Stimulated activated CD8-positive, alpha-beta memory T cell treated with anti-CD3 and anti-CD28 coated beads, Interleukin-15, amount 100 ng/mL, for 4 hours (primary cell): ENCODE measurements around the gene CSHL1.
"Not testable (repeated sequence)": the region's sequence is repeated elsewhere in the genome, so short reads cannot be mapped to it uniquely, and the experiment has no call there.

Experiments
- DNase-seq, 2 donors: peaks; one replicate each; pipeline ENCODE4 v3.0.0-alpha.2; 2020; ENCODE audit warnings: low read depth in 2 of 2

CSHL1 gene

GRCh38 chr17:63940584-63940983, 29.5 kb upstream of the CSHL1 start:
- DNase-seq = no peak

- DNase-seq = no peak
Measured at GRCh38 chr17:63939884-63940283, 28.8 kb upstream of the CSHL1 start.

DNA sequence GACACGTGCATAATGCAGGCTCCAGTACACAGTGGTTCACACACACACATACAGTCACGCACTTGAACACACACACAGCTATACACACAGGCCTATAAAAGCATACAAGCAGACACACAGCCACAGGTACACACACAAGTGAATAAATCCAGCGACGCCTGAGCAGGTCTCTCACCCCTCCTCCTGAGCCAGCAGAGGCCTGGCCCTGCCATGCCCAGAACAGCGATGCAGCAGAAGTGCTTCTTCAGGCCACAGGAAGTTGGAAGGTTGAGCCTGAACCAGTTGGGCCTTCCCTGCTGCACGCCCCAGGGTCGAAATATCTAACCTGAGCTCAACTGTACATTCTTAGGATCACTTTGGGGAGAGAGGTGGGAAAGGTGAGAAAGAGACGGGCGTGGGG, 28.3 kb upstream of the CSHL1 start:
- DNase-seq = no peak

GRCh38 chr17:63937920-63938319, 26.9 kb upstream of the CSHL1 start:
- no peak for DNase-seq

GRCh38 chr17:63937319-63937718, 26.3 kb upstream of the CSHL1 start:
- no peak for DNase-seq

GRCh38 chr17:63934183-63935112, 23.4 kb upstream of the CSHL1 start:
- no peak for DNase-seq

DNA sequence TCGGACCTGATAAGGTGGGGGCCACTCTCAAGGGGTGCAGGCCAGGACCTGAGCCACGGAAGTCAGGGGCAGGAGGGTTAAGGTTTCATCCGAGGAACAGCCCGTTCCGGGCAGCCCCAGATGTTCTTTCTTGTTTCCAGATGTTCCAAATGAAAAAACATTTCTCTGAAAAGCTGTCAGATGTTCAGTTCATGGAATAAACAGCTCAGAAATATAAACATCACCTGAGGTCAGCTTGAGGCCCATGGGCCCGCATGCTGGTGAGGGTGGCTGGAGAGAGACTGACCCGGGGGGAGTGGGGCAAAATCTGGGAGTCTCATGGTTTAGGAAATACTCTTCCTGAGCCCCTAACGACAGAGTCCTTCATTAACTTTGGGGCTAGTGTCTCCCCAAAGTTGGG, 22.5 kb upstream of the CSHL1 start:
- no peak for DNase-seq

- DNase-seq = no peak
Measured at GRCh38 chr17:63932721-63933120, 21.7 kb upstream of the CSHL1 start.

GRCh38 chr17:63931981-63932561, 21.0 kb upstream of the CSHL1 start, which contains the start of gene CD79B:
CD79B (minus strand) TSS chr17:63932331; CDS start chr17:63932261, 70 bp downstream.
- no peak for DNase-seq

DNA sequence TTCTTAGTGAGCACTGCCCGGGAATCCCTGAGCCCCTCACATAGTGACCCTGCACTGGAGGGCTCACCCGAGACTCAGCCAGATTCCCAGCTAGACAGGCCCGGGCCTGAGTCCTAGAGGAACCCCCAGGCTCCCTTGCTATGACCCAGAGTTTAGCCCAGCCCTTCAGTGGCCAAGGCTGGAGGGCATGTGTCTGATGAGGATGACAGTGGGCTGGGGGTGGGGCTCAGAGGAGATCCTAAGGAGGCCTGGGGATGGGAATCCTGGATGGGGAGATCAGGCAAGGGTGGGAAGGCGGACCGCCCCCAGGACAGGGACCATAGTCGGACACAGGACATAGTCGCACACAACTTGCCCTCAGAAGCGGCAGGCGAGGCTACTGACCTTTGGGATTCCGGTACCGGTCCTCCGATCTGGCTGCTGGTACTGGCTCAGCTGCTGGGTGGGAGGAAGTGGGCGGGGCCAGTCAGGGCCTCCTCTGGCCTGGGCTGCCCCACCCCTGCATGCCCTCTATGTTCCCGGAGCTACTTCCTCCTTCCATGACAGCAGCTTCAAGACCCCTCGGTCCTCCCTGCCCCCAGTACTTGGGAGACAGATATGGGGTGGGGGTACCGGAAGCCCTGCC, 20.0 kb upstream of the CSHL1 start:
- no peak for DNase-seq

GRCh38 chr17:63929860-63930766, 19.1 kb upstream of the CSHL1 start:
- DNase-seq = no peak

- DNase-seq = no peak
Measured at GRCh38 chr17:63928966-63929695, 18.1 kb upstream of the CSHL1 start.

GRCh38 chr17:63928172-63928666, 17.2 kb upstream of the CSHL1 start:
- DNase-seq = no peak

- no peak for DNase-seq
Measured at GRCh38 chr17:63927464-63928171, 16.6 kb upstream of the CSHL1 start.

DNA sequence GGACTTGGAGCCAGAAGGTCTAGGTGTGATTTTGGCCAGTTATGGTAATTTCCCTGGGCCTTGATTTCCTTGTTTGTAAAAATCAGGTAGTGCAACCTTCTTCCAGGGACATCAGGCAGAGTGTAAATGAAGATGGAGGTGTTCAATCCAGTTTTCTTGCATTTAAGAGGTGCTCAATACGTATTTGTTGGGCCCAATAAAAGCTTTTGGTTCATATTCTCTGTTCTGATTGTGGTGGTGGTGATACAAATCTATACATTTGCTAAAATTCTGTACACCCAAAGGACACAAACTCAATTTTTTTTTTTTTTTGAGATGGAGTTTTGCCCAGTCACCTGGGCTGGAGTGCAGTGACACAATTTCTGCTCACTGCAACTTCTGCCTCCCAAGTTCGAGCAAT, 15.1 kb upstream of the CSHL1 start:
- no peak for DNase-seq

GRCh38 chr17:63925615-63926014, 14.6 kb upstream of the CSHL1 start:
- no peak for DNase-seq

GRCh38 chr17:63922402-63922801, 11.3 kb upstream of the CSHL1 start:
- not testable (repeated sequence) for DNase-seq

DNA sequence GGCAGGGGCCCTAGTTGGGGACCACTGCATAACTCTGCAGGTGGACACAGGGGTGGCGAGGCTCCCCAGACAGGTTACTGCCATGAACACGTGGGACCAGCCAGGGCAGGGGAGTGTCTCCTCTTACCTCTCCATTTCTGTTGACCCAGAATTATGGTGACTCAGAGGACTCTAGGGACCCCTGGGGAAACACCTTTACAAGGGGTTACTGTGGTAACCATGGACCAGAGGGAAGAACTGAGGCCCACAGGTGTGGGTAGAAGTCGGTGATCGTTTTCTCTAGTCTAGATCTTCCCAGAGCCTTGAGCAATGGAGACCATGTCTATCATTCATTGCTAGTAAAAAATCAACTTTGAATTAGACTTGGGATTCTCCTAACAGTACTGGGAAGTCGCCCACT, 9.7 kb upstream of the CSHL1 start:
- DNase-seq = not testable (repeated sequence)

- DNase-seq = not testable (repeated sequence)
Measured at GRCh38 chr17:63920050-63920449, 9.0 kb upstream of the CSHL1 start.

DNA sequence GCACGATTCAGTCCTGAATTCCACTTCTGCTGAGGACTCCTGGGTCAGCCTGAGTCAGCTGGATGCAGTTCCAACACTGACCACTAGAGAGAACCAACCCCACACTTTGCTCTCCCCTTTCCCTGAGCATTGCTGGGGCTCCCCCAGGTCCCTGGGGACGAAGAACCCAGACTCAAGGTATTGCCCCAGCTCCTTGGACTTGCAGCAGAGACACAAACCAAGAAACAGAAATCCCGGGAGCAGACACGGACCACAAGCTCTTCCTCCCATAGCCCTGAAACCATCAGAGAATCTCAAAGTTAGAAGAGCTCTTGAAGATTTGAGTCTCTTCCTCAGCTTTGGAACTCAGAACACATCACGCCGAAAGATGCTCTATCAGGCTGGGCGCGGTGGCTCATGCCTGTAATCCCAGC, 8.3 kb upstream of the CSHL1 start:
- DNase-seq = peak; percentile 24 to 50
